ENCODE data around the gene OGFOD2.

Gene OGFOD2

GRCh38 chr12:122977655-122978392 is 2.8 kb downstream of the OGFOD2 start:
- no peak for DNase-seq (ENCODE audit: low spot score)

- no peak for DNase-seq (ENCODE audit: low spot score)
Measured at GRCh38 chr12:122978507-122978955, 3.5 kb downstream of the OGFOD2 start.

- no peak for DNase-seq (ENCODE audit: low spot score)
Measured at GRCh38 chr12:122979001-122979907, 4.2 kb downstream of the OGFOD2 start.

GRCh38 chr12:122979908-122980182 is 4.8 kb downstream of the OGFOD2 start:
- no peak for DNase-seq (ENCODE audit: low spot score)

- peak; percentile 50 for DNase-seq (ENCODE audit: low spot score)
Measured at GRCh38 chr12:122980183-122981035, 5.4 kb downstream of the OGFOD2 start, which contains the start of gene ARL6IP4. Gene ARL6IP4 (plus strand): TSS chr12:122980681. CDS start chr12:122981140, 459 bp downstream.

GRCh38 chr12:122981036-122981471 is 6.0 kb downstream of the OGFOD2 start:
- peak; percentile 10 for DNase-seq (ENCODE audit: low spot score)

GRCh38 chr12:122981587-122982476 is 6.8 kb downstream of the OGFOD2 start:
- DNase-seq (ENCODE audit: low spot score), result no peak

- no peak for DNase-seq (ENCODE audit: low spot score)
Measured at GRCh38 chr12:122982477-122982815, 7.4 kb downstream of the OGFOD2 start.

- DNase-seq (ENCODE audit: low spot score), result no peak
Measured at GRCh38 chr12:122982963-122983788, 8.1 kb downstream of the OGFOD2 start.

GRCh38 chr12:122983789-122984515 is 8.9 kb downstream of the OGFOD2 start:
- no peak for DNase-seq (ENCODE audit: low spot score)

GRCh38 chr12:122984612-122985337 is 9.7 kb downstream of the OGFOD2 start:
- no peak for DNase-seq (ENCODE audit: low spot score)

- no peak for DNase-seq (ENCODE audit: low spot score)
Measured at GRCh38 chr12:122985338-122986257, 10.6 kb downstream of the OGFOD2 start.

GRCh38 chr12:122986258-122986871 is 11.3 kb downstream of the OGFOD2 start:
- DNase-seq (ENCODE audit: low spot score), result no peak

- DNase-seq (ENCODE audit: low spot score), result no peak
Measured at GRCh38 chr12:122987086-122987951, 12.3 kb downstream of the OGFOD2 start.

GRCh38 chr12:122988036-122988435 is 13.0 kb downstream of the OGFOD2 start:
- no peak for DNase-seq (ENCODE audit: low spot score)

GRCh38 chr12:122988612-122989212 is 13.7 kb downstream of the OGFOD2 start:
- no peak for DNase-seq (ENCODE audit: low spot score)

Data from CD4-positive, alpha-beta T cell treated with Interleukin-15 for 4 hours (primary cell).